HG02870 (cell line): ENCODE data around the gene NDC1.

ENCODE experiments used
- ATAC-seq: cut with Tn5 transposase; IDR thresholded peaks from one replicate; pipeline ENCODE4 v1.9.1; 2021; ENCODE audit warnings: mild to moderate bottlenecking, moderate library complexity; ENCODE audit not compliant: unreplicated experiment

The NDC1 gene

DNA sequence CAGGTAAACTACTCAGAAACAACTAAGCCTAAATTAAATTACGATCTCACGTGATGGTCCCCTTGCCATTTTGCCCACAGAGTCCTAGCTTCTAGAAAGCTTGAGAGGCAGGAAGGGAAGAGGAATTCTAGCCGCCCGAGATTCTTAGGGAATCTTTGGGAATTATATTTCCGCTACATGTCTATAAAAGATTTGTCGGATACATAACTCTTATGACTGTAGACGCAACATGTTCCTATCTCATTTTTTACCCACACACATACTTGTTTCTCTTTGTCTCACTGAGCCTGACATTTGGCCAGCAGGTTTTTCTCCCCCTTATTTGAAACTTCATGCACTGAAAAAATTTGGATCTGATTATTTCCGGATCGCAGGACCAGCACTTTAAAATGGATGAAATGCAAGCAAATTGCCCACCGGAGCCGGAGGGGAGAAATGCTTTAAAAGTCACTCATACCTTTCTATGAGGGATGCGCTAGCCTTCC, 104.6 kb downstream of the NDC1 start:
- no peak for ATAC-seq

DNA sequence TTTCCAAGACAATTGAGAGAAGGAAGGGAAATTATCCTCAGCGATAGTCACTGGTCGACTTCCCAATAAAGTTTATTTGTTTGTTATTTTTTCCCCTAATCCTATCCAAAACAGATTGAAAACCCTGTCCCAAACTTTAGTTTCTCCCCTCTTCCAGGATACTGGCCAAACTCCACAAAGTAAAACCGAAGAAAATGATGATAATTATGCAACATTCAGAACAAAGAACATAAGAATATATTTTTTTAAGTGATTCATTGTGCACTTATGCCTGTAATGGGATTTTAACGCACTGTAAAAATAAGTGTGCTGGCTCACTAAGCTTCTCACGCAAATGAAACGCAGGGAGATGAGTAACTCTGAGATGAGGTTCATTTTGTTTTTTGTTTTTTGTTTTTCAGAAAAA, 105.2 kb downstream of the NDC1 start:
- ATAC-seq: no peak

DNA sequence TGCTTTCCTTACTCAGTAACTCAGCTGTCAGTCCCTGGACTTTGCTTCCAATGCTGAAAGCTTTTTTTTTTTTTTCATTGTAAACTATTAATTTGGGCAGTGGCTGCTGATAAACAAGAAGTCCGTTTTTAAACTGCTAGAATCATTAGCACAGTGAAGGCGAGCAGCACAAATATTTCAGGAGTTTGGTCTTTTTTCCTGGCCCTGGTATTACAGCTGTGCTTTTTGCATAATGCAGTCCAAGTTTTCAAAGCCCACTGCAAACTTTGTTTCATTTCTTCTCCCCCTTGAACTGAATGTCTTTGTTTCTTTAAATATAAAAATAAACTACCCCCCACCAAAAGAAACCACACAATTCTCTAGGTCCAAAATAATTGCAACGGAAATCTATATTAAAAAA, 105.7 kb downstream of the NDC1 start:
- no peak for ATAC-seq

DNA sequence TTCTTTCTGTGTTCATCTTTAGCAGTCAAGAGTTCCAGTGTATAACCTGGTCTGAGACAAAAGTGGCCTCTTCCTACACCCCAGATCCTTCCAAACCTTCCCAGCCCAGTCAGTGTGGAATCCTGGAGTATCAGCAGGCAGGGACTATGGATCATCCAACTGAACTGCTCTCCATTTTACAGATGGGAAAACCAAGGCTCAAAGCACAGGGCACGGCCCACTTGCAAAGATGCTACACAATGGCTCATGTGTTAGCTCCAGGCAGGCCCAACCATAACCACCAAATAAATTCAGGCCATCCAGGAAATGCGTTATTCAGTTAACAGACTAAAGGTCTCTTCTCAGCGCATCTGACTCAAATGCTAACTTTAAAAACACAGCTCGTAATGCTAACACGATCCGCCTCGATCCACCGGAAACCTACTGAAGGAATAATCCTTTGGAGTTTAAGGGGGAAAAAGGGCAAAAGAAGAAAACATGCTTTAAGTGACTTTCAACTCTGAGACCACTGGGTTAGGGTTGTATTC, 106.3 kb downstream of the NDC1 start:
- ATAC-seq: no peak

DNA sequence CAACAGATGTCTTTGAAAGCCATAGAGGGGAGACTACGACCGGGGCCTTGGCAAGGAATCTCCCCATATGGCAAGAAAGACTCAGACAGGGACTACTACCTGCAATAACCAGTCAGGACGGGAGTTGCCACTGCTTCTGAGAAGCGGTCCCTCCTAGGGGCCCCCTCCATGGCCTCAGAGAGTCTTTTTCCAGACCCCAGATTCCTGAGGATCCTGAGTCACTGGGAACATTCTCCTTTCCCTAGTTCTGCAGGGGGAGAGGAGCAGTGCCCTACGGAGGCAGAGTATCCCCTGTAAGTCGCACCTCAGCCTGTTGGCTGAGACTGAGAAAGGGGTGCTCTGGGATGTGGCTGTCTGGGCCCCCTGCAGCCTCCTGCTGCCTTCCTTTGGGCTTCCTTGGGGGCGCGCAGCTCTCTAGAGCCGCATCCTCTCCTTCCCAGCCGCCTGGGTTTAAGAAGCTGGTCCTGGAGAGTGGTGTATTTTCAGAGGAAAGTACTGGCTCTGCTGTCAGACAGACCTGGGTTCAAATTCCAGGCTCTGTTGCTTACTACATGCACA, 107.0 kb downstream of the NDC1 start:
- ATAC-seq: no peak

DNA sequence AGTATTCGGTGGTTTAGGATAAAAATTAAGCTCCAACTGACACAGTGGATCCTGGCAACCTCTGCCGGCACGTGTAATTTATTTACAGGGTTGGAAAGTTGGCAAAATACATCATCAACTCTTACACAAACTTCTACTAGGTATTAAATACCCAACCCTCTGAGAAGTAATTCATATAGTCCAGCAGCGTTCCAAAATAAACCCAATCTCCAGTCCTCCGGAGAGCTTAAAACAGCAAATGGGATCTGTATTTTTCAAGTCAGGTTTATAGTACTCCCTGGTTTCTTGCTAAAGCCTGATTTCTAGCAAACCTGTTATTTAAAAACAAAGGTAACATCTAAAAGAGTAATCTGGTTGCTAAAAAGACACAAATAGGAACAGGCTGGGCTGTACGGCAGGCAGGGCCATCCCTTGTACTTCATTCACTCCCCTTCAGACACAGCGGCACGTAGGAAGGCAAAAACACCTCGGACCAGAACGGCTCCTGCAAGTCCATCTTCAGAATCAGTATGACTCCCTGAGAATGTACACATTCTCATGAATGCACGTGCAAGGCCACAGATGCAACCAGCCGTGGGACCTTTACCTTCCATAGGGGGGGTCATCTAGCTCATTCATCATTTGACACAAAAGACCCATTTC, 107.8 kb downstream of the NDC1 start:
- ATAC-seq: no peak

DNA sequence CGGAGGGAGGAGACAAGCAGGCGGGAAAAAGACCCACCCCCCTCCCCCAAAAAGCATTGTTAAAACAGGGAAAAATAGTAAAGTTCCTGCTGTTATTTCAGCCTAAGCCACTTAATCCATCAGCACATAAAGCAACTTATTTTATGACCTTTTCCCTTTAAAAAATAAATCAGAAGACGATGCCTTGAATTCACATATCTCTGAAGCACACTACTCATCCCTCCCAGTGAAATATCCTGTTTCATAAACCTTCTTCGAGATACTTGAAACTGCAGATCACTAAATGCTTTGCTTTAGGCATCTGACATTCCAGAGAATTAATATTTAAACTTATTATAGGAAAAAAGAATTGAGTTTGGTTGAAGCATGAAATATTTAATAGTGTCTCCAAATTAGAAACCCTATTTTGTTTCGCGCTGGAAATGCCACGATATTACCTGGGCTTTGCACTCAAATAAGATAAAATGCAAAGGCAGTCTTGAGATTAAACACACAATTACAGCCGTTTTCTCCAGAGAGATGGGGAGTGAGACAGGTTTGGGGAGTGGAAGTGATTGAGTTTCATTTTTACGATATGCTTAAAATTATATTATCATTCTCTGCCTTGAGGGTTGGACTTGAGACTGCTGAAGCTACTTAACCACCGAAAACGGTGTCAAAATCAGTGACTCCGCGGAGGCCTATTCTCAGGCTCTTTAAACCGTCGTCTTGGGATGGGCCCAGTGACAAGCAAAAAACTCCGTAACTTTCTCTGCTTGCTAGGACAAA, 108.5 kb downstream of the NDC1 start:
- ATAC-seq: no peak

DNA sequence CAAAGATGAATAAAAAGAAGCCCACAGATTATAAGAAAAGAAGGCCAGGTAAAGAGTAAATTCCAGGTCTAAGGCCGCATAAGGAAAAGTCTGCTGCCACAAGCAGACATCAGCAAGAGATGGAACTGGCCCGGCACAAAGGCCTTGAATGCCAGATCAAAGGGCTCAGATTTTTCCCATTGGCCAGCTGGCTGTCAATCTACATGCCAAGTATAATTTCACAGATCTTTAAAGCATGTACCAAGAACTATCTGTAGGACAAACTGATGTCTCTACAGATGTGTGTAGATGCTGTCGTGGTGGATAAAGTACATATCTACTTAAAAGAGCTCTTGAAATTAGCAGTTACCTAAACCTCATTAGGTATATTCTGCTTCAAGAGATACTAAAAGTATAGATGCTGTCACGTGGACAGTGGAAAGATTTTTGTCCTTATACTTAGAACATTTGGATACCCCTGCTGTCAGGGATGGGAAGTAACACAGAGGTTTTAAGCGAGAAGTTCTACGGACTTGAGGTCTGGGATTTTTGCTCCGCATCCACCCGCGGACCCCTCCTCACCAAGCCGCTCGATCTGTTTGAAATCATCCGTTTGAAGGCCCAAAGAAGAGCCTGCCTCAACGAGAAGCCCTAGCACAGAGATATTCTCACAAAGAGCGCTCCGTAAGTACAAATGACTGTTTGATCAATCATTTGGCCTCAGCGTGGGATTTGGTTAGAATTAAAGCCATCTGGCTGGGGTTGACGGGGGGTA, 109.2 kb downstream of the NDC1 start:
- no peak for ATAC-seq

DNA sequence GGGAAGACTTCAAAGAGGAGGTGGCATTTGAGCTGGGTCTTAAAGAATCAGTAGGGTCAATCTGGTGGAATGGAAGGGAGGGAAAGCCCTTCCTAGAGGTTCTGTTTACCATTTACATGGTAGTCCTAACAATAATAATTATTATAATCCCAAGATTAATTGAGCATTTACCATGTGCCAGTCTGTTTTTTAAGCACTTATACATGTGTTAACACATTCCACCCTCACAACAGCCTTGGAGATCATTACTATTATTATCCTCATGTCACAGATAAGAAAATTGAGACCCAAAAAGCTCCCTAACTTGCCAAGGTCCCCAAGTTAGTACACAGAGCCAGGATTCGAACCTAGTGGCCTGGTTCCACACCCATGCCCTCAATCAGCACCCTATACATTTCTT, 109.9 kb downstream of the NDC1 start:
- ATAC-seq: no peak

DNA sequence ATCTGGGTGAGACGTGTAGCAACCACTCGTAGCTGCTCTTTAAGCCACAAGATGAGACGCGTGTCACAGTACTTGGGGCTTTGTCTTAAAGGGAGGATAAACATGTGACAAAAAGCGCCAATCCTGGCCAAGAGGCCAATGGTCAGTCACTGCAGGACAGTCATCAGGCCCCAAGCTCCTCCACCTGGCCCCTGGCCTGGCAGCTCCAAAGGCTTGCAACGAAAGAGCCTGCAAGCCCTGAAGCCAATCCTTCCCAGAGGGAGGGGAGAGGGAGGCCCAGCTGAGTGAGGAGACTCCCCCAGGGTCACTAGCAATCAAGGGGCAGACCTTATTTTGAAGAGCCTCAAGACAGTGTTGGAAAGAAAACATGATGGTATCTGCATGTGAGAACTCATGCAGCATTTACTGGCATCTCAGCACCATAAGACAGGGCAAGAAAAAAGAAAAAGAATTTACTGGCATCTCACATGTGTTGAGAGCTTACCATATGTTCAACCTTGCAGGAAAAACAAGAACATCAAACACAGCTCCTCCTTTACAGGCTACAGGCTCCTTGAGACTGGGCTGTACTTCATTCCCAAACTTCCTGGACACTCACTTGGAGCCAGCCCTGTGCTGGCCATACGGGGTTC, 110.5 kb downstream of the NDC1 start:
- no peak for ATAC-seq

DNA sequence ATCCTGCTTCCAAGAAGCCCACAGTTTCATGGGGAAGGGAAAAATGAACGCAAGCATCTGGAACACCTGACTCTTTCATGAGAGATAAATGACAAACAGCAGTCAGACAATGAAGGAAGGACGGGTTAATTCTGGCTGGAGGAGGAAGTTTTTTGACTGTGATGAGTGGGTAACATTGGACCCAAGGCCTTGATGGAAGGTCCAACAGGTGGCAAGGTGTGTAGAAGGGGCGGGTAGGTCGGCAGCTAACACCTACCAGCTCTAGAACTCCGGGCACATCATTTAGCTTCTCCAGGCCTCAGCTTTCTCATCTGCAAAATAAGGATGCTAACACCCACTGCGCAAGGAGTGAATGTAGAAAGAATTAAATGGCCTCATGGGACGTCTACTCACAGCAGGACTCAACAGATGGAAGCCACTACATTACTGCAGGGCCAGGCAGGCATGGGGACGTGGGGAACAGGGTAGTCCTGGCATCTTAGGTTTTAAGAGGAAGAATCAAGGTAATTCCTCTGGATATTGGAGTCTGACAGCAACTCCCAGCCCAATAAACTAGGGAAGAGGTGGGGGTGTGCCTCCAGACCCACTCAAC, 112.0 kb downstream of the NDC1 start:
- no peak for ATAC-seq

DNA sequence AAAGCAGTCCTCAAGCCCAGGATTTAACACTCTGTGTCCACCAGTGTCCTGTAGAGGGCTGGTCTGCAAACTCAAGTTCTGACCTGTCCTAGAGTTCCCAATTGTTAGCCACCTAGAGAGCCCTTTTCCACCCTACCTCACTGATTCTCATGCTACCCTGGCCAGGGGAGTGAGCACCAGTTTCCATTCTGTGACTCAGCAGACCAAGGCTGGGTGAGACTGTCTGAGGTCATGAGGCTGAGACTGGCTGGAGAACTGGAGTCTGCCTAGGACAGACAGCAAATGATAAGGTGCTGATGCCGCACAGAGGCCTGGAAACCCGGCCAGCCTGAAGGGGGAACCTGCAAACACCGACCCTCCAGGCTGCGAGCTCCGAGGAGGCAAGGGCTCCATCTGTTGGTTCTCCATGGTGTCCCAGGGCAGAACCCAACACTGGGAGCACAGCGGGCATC, 112.8 kb downstream of the NDC1 start:
- no peak for ATAC-seq

DNA sequence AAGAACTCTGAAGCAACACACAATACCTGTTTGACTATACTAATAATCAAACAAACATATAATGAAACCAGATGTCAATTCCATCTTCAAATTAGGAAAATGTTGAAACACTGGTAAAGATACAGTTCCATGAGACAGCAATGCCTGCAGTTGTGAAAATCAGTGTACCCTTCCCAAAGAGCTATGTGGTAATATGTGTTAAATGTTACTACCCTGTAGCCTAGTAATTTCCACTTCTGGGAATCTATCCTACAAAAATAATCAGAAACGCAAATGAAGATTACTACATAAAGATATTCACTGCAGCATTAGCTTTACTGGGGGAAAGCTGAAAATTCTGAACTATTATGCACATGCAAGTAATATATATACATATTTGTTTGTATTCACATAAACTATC, 116.1 kb downstream of the NDC1 start:
- ATAC-seq: no peak

DNA sequence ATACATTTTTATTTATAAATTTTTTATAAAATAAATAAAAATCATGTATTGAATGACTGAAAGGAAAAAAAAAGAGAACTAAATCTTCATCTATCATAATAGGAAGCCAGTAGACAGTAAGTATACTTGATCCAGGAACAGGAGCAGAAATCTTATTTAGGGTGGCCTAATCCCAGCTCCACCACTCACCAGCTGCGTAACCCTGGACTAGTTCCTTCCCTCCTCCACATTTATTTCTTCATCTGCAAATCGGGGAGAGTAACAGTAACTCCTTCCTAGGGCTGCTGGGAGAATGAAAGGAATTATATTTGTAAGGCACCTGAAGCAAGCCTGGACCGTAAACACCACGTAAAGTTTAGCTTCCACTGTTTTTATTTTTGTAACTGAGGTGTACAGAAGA, 117.0 kb downstream of the NDC1 start:
- no peak for ATAC-seq

DNA sequence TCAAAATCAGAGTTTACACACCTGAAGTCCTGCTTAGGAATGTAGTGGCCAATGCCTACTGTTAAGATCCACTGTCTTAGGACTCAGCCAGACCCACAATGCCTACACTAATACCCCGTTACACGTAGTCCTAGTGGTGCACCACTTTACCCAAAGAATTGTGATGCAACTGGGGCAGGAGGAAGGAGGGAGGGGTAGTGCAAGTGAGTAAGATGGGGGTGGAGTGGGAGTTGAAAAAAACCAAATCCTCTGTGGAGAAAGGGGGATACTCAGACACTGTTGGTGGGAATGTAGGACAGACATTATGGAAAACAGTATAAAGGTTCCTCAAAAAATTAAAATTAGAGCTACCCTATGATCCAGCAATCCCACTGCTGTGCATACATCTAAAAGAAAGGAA, 118.6 kb downstream of the NDC1 start:
- ATAC-seq: no peak

DNA sequence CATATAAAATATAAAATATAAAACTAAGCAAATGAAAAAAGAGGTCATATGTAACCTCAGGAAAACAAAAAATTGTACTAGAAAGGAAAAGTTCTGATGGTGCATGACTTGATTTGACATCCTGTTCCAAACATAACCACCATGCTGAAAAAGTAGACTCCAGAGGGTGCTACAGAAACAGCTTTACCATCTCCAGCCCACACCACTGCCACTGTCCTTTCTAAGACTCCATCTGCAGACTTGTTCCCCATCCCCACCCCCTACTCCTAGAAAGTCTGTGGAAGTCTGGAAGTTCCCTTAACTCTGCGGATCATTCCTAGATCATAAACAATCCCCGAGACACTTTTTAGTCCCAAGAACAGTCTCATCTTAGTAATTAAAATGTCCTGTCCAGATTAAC, 119.7 kb downstream of the NDC1 start:
- no peak for ATAC-seq

DNA sequence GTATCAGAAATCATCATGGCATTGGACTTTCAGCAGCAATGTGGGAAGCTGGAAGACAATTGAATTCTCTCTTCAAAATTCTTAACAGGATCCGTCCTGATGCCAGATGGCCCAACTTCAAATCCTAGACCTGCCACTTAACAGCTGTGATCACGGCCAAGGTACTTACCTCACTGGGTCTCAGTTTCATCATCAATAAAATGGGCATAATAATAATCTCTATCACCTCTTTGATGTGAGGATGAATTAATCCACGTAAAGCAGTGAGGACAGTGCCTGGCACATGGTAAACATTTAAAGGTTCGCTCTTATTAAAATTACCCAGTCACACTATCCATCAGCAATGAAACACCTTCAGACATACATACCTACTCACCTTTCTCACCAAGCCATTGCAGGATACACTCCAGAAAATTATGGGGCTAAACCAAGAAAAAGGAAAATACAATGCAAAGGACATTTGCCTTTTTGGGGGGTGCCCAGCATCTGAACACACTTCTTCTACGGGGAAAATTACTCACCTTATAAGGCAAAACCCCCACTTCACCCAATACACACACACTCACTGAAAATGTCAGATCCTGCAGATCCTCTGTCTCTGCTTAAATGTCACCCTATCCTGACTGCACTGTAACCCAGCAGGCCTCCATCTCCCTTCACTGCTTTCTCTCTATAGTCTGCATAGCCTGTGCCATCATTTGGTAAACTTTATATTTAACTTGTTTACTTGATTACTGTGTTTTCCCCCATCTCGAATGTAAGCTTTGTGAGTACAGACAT, 120.9 kb downstream of the NDC1 start:
- no peak for ATAC-seq

DNA sequence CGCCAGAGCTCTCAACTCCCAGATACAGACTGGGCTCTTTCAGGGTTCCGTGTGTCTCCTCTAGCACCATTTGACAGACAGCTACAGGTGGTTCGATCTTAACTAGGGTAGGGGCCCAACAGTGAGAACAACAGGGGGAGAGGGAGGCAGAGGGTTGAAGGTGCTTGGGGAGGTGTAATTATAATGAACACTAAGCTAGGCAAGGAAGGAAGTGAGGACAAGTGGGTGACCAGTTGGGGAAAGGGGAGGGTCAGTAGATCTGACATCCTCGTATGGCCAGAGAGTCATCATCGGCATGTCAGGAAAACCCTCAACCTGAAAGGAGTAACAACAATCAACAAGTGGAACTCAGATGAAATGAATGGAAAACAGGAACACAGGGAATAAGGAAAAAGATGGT, 121.9 kb downstream of the NDC1 start:
- no peak for ATAC-seq

DNA sequence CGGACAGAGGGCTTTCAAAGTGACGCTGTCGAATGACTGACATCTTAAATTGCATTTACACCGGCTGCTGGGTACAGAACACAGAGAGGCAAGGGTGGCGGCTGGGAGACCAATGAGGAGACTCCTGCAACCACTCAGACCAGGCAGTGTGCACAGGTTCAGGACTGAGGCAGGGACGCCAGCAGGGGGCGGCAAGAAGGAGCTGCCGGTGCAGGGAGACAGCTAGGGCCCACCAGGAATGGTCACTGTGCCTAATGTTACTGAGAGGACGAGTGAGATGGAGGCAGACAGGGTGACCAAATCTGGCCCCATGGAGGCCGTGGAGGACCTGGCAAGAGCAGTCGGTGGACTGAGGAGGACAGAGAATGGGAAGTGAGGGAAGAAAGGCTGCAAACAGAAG, 122.6 kb downstream of the NDC1 start:
- ATAC-seq: no peak
